HG03460 (cell line): ENCODE results near the gene RBPJL.

Experiments
- ATAC-seq: cut with Tn5 transposase; IDR thresholded peaks from one replicate; pipeline ENCODE4 v1.9.1; 2021; ENCODE audit not compliant: unreplicated experiment

RBPJL gene

GRCh38 chr20:45292343-45292742 lies 14.3 kb upstream of the RBPJL start:
- no peak for ATAC-seq

- no peak for ATAC-seq
Measured at GRCh38 chr20:45293041-45294002, 13.3 kb upstream of the RBPJL start.

DNA sequence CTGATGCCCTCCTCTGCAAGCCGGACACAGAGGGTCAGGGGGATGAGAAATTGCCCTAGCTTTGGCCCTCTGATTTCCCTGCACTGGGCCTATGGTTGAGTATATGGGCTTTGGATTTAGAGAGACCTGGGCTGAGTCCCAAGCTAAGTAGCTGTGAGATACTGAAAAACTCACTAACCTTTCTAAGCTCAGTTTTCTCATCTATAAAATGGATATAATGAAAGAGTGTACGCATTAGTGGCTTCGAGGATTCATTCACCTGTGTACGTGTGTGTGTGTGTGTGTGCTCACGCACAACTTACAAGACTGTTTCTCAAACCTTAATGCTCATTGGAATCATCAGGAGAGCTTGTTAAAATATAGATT lies 12.7 kb upstream of the RBPJL start:
- no peak for ATAC-seq

DNA sequence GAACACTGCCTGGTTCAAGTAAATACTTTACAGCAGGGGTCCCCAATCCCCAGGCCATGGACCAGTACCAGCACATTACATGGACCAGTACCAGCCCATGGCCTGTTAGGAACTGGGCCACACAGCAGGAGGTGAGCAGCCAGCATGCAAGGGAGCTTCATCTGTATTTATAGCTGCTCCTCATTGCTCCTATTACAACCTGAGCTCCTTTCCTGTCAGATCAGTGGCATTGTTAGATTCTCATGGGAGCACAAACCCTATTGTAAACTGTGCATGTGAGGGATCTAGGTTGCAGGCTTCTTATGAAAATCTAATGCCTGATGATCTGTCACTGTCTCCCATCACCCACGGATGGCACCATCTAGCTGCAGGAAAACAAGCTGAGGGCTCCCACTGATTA lies 12.0 kb upstream of the RBPJL start:
- no peak for ATAC-seq

DNA sequence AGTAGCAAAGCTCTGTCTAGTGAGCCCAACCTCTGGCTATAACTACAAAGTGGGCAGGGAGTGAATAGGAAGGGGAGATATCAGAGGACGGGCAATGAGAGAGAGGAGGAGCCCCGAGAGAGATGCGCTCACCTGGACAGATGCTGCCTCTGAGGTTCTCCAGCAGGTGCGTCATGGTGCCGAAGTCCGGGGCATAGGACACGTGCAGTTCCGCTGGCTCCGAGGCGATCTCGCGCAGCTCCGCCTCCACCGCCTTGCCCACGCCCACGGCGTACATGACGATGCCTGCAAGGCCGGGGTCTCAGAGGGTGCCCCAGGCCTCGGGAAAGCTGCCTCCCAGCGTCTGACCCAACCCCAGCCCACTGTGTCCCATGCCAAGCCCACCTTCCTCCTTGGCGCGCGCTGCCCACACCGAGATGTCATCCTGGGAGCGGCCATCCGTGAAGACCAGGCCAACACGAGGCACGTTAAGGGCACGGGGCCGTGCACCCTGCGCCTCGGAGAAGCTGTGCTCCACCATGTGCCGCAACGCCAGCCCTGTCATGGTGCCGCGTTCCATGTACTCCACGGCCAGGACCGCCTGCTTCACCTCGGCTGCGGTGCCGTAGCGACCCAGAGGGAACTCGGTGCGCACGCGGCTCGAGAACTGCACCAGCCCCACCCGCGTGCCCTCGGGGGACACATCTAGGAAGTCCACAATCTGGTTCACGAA lies 8.7 kb upstream of the RBPJL start:
- no peak for ATAC-seq

- ATAC-seq, result no peak
Measured at GRCh38 chr20:45299786-45300185, 6.9 kb upstream of the RBPJL start.

- no peak for ATAC-seq
Measured at GRCh38 chr20:45300961-45301360, 5.7 kb upstream of the RBPJL start.

DNA sequence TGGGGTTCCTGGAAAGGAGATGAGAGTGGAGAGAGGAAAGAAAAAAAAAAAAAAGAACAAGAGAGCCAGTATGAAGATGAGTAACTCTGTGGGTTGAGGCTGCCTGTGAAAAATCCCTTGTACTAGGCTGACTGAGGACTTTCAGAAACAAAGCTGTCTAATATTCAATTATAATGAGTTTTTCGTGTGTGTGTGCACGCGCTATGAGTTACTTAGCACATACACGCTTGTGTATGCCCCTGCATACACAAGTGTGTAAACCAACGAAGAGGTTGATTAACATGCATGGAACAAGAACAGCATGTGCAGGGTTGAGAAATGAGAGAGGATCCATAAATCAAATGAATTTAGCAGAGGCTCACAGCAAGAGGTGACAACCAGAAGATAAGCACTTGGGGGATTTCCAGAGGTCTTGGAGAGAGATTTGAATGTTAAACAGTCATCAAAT lies 4.8 kb upstream of the RBPJL start:
- ATAC-seq, result no peak

GRCh38 chr20:45303586-45304463 lies 2.8 kb upstream of the RBPJL start:
- no peak for ATAC-seq

GRCh38 chr20:45304464-45304999 lies 2.1 kb upstream of the RBPJL start:
- ATAC-seq, result no peak

GRCh38 chr20:45305262-45305661 lies 1.4 kb upstream of the RBPJL start:
- no peak for ATAC-seq

GRCh38 chr20:45307076-45307640 lies 518 bp downstream of the RBPJL start:
- no peak for ATAC-seq

- no peak for ATAC-seq
Measured at GRCh38 chr20:45308117-45308778, 1.6 kb downstream of the RBPJL start, which contains the start of gene MATN4. MATN4 (minus strand) TSS chr20:45308299; CDS start chr20:45305582, 2,717 bp downstream.

DNA sequence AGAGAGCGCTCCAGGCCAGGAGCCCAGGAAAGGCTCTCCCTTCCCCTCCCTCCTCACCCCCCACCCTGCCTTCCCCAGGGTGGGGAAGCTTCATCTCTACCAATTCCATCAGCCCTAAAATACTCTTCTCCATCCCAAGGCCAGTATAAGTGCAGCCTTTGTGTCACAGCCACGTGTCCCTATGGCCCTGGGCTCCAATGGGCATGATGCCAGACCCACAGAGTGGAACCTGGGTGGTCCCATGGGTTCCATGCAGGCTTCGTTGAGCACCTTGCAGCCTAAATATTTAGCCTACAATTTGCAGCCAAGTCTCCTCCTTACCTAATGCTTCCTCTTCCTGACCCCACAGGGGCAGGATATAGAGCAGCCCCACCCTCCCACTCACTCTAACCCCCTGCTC lies 2.4 kb downstream of the RBPJL start:
- ATAC-seq, result no peak

GRCh38 chr20:45311589-45312211 lies 5.1 kb downstream of the RBPJL start:
- no peak for ATAC-seq

GRCh38 chr20:45312241-45312640 lies 5.6 kb downstream of the RBPJL start:
- no peak for ATAC-seq

DNA sequence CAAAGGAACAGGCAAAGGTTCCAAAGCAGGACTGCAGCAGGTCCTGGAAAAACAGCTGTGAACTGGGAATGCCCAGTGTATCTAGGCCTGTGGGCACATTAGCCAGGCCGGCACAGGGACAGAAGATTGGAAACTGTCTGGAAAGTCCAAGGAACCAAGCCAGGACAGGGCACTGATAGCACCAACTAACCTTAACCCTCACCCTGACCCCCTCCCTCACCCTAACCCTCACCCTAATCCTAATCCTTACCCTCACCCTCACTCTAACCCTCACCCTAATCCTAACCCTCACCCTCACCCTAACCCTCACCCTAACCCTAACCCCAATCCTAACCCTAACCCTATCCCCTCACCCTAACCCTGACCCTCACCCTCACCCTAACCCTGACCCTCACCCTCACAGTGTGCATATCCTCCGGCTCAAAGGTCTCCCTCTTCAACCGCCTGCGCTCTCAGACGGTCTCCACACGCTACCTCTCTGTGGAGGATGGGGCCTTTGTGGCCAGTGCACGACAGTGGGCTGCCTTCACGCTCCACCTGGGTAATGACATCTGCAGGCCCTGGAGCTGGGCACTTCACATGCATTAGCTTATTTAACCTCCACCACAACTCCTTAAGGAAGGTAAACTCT lies 6.5 kb downstream of the RBPJL start:
- no peak for ATAC-seq

GRCh38 chr20:45313943-45314342 lies 7.3 kb downstream of the RBPJL start:
- ATAC-seq, result no peak

DNA sequence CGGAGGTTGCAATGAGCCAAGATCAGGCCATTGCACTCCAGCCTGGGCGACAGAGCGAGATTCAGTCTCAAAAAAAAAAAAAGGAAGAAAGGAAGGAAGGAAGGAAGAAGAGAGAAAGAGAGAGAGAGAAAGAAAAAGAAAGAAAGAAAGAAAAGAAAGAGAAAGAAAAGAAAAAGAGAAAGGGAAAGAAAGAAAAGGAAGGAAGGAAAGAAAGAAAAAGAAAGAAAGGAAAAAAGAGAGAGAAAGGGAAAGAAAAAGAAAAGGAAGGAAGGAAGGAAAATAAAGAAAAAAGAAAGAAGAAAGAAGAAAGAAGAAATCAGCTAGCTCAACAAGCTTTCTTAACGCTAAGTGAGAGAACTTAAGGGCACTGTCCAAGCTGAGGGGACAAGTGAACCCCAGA lies 9.0 kb downstream of the RBPJL start:
- no peak for ATAC-seq
